Ascending aorta (tissue), 2 donors: ENCODE results near the gene DLG1. TPM values are rescaled to one million over a fixed set of nuclear protein-coding genes. Genes with fewer than 3 reads are reported as not detected.
"Not testable (repeated sequence)": the region's sequence is repeated elsewhere in the genome, so short reads cannot be mapped to it uniquely, and the experiment has no call there.

Experiments used
- DNase-seq, 2 donors: peaks; one replicate each; pipeline ENCODE4 v3.0.0-alpha.2; 2019; ENCODE audit warnings: low spot score in 2 of 2
- H3K27ac ChIP-seq, 2 donors: fragments of 200-600 bp; sonication (generic); one replicate each; pipeline ENCODE4 v1.5.1; 2016 to 2017; ENCODE audit warnings: mild to moderate bottlenecking in 1 of 2
- H3K27me3 ChIP-seq: fragments of 200-600 bp; sonication (generic); one replicate; pipeline ENCODE4 v1.5.1; 2017
- H3K36me3 ChIP-seq, 2 donors: fragments of 200-600 bp; sonication (generic); one replicate each; pipeline ENCODE4 v1.5.1; 2016
- H3K4me1 ChIP-seq, 2 donors: fragments of 200-600 bp; sonication (generic); one replicate each; pipeline ENCODE4 v1.5.1; 2016 to 2017; ENCODE audit warnings: mild to moderate bottlenecking in 1 of 2
- H3K4me3 ChIP-seq, 2 donors: fragments of 200-600 bp; sonication (generic); one replicate each; pipeline ENCODE4 v1.5.1; 2016 to 2017; ENCODE audit warnings: mild to moderate bottlenecking in 1 of 2
- H3K9me3 ChIP-seq, 2 donors: fragments of 200-600 bp; sonication (generic); one replicate each; pipeline ENCODE4 v1.5.1; 2016
- intact Hi-C: fragments of 100-400 bp; cut with DNase I; formaldehyde crosslinking; loops from one replicate; pipeline ENCODE4 v1.15.1; 2023
- total RNA-seq: library from RNA; depleted of rRNA; stranded (reverse); fragments of >200 nt; gene quantifications from one replicate; pipeline ENCODE4 v1.1.0, GENCODE V29; 2016
- TF ChIP-seq, protein P1 (sequence below), 3 experiments: fragments of 200-600 bp in 2 of 3; fragments of 450-650 bp in 1 of 3; sonication (generic) in 2 of 3; IDR thresholded peaks; one replicate each; pipeline ENCODE4 v1.5.1; 2016 to 2019; ENCODE audit warnings: antibody characterized with exemption in 3 of 3, mild to moderate bottlenecking in 1 of 3, moderate library complexity in 1 of 3

DLG1 gene
- total RNA-seq, 1 donor from 2014 or later: 31.0 TPM

DNA sequence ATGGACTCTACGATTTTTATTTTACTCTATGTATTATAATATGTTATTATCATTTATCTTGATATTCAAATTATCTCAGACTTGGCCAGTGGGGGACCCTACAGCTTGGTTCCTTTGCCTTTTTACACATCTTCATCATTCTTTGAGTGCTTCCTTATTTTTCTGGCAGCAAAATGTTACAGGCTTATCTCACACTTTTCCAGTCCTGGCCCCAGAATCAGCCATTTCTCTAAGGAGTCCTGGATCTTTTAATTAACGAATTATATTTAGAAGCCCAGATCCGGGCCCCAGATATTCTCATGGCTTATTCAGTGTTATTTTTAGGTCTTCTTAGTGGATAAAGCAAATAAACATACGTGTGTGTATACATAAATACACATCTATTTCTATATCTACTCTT lies 236.0 kb downstream of the DLG1 start:
- no peak for DNase-seq
- no peak overlapping the region for H3K4me3 ChIP-seq
- TF ChIP-seq, protein P1, sequence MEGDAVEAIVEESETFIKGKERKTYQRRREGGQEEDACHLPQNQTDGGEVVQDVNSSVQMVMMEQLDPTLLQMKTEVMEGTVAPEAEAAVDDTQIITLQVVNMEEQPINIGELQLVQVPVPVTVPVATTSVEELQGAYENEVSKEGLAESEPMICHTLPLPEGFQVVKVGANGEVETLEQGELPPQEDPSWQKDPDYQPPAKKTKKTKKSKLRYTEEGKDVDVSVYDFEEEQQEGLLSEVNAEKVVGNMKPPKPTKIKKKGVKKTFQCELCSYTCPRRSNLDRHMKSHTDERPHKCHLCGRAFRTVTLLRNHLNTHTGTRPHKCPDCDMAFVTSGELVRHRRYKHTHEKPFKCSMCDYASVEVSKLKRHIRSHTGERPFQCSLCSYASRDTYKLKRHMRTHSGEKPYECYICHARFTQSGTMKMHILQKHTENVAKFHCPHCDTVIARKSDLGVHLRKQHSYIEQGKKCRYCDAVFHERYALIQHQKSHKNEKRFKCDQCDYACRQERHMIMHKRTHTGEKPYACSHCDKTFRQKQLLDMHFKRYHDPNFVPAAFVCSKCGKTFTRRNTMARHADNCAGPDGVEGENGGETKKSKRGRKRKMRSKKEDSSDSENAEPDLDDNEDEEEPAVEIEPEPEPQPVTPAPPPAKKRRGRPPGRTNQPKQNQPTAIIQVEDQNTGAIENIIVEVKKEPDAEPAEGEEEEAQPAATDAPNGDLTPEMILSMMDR (IDR thresholded peaks at IDR 0.05): no peak
- H3K36me3 ChIP-seq: peaks cover 16 to 39% of the 10 kb centered on the region in 2 donors
- H3K27ac ChIP-seq: no peak overlapping the region
- H3K27me3 ChIP-seq: no peaks in the 10 kb centered on the region
- intact Hi-C loops: no loop called here
- no peaks in the 10 kb centered on the region for H3K4me1 ChIP-seq
- H3K9me3 ChIP-seq: no peaks in the 10 kb centered on the region

DNA sequence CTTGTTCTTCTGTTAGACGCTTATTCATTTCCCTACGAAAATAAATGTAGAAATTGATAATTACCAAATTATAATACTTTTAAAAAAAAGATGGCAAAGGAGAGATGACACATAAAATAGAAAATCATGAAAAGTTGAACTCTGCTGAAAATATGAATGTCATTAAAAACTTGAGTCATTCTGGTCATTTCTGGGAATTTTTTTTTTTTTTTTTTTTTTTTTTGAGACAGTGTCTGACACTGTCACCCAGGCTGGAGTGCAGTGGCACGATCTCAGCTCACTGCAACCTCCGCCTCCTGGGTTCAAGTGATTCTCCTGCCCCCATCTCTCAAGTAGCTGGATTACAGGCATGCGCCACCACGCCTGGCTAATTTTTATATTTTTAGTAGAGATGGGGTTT lies 246.8 kb downstream of the DLG1 start:
- H3K27me3 ChIP-seq, H3K4me1 ChIP-seq, H3K27ac ChIP-seq, DNase-seq, H3K9me3 ChIP-seq, intact Hi-C loops, H3K4me3 ChIP-seq: not testable (repeated sequence)
- peaks cover 27 to 36% of the 10 kb centered on the region in 2 donors for H3K36me3 ChIP-seq

DNA sequence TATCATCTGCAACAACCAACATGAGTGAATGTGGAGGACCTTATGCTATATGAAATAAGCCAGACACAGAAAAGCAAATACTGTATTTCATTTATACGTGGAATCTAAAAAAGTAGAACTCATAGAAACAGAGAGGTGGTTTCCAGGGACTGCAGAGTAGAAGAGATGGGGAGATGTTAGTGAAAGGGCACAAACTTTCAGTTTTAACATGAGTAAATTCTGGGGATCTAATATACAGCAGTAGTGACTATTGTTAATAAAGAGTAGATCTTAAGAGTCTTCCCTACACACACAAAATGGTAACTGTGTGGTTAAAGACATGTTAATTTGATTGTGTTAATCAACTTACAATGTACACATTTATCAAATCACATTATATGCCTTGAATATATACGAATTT lies 247.9 kb downstream of the DLG1 start:
- Histone ChIP-seq H3K4me3 (no peak overlapping the region), H3K4me1 (no peaks in the 10 kb centered on the region), H3K27ac (no peak overlapping the region), H3K9me3 (no peaks in the 10 kb centered on the region), H3K36me3 (peaks cover 21 to 37% of the 10 kb centered on the region in 2 donors), H3K27me3 (no peaks in the 10 kb centered on the region)
- TF ChIP-seq, protein P1 (IDR thresholded peaks at IDR 0.05): no peak
- intact Hi-C loops: no loop called here
- DNase-seq: no peak

DNA sequence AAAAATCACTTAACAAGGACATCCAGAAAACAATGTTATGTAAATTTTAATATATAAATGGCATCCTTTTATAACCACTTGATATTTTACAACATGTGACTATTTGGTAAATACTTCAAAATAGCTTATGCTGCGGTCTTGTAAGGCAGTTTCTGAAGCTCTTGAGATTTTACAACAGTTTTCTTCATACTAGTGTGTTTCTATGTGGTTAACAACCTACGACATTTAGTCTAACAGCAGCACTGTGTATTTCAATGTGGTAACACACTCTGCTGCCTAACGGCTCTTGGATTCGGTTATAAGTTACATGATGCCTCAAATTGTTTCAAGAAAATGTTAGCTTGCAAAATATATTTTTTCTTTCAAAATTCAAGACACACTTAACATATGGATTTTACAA lies 255.9 kb downstream of the DLG1 start:
- no peaks in the 10 kb centered on the region for H3K27me3 ChIP-seq
- peaks cover 6 to 15% of the 10 kb centered on the region in 2 donors for H3K36me3 ChIP-seq
- no peak overlapping the region for H3K4me3 ChIP-seq
- TF ChIP-seq, protein P1 (IDR thresholded peaks at IDR 0.05): no peak
- intact Hi-C loops: no loop called here
- DNase-seq: no peak
- no peak overlapping the region for H3K27ac ChIP-seq
- no peaks in the 10 kb centered on the region for H3K4me1 ChIP-seq
- no peaks in the 10 kb centered on the region for H3K9me3 ChIP-seq

DNA sequence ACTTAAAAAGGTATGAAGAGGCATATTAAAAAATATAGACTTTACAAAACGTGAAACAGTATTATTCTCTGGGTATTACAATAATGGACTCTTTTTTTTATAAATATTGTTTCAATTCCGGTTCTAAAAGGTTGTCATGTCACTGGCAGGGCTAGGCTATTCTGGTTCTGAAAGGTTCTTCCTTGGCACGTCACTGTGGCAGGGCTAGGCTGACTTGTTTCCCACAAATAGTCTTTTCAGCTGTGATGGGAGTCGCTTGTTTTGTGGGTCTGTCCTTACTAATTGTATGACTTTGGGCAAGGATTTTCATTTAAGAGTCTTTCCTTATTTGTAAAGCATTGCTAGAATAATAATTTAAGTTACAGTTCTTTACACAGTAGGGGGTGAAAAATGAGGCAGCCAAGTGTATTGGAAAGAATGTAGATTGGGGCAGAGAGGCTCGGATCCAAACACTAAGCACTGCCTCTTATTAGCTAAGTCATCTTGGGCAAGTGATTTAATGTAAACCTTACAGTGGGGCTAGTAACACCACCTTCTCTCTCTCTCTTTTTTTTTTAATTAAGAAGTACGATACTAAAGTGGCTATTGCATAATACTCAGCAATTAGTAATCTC lies 256.4 kb downstream of the DLG1 start:
- Histone ChIP-seq H3K4me1 (no peaks in the 10 kb centered on the region), H3K27ac (no peak overlapping the region), H3K4me3 (no peak overlapping the region), H3K9me3 (no peaks in the 10 kb centered on the region), H3K36me3 (peaks cover 6 to 15% of the 10 kb centered on the region in 2 donors), H3K27me3 (no peaks in the 10 kb centered on the region)
- DNase-seq: no peak
- intact Hi-C loops: no loop called here
- TF ChIP-seq, protein P1 (IDR thresholded peaks at IDR 0.05): no peak

DNA sequence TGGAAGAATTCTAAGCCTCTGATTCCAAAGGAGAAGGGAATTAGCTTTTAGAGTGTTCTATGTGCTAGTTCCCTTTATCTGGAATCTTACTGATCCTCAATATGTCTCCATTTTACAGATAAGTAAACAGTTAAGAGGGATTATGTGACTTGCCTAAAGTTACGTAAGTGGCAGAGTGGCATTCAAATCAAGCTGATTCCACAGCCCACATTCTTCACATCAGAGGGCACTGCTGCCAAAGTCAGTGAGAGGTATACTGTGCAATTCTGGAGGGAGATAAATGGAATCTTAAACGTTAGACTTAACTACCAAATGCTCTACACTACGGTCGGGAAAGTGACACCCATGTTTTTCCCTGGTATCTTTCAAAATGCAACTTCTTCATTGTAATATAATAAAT lies 257.8 kb downstream of the DLG1 start:
- H3K4me1 ChIP-seq: no peaks in the 10 kb centered on the region
- no peaks in the 10 kb centered on the region for H3K27me3 ChIP-seq
- H3K4me3 ChIP-seq: no peak overlapping the region
- intact Hi-C loops: no loop called here
- no peak for DNase-seq
- no peaks in the 10 kb centered on the region for H3K9me3 ChIP-seq
- peaks cover 6 to 7% of the 10 kb centered on the region in 2 donors for H3K36me3 ChIP-seq
- H3K27ac ChIP-seq: no peak overlapping the region
- TF ChIP-seq, protein P1 (IDR thresholded peaks at IDR 0.05): no peak
